ENCODE data around the gene FGD5.

The FGD5 gene

GRCh38 chr3:14927308-14927707 is 108.5 kb downstream of the FGD5 start:
- no peak for DNase-seq
- H2AFZ ChIP-seq (ENCODE audit: low read depth, low read length): no peak overlapping the region
- H3K79me1 ChIP-seq (replicated peaks; ENCODE audit: low read length, poor library complexity, severe bottlenecking): no peaks in the 10 kb centered on the region
- no peak overlapping the region for H3K27ac ChIP-seq (ENCODE audit: low read length, poor library complexity, severe bottlenecking)
- H3K36me3 ChIP-seq (ENCODE audit: control insufficient read depth in 1 of 2, insufficient read depth in 2 of 2, low read depth in 1 of 2, low read length in 2 of 2): peaks cover 0 to 4% of the 10 kb centered on the region in 2 experiments
- H2BK15ac ChIP-seq (ENCODE audit: low read depth, poor library complexity, severe bottlenecking): no peak overlapping the region
- H4K91ac ChIP-seq (ENCODE audit: low read length): no peak overlapping the region
- H2BK12ac ChIP-seq (ENCODE audit: low read length in 2 of 2): no peak overlapping the region
- no peak overlapping the region for H2BK120ac ChIP-seq (ENCODE audit: low read depth, low read length)
- H4K8ac ChIP-seq (ENCODE audit: low read length): no peak overlapping the region
- no peak overlapping the region for H2AK5ac ChIP-seq (ENCODE audit: low read length, severe bottlenecking)
- no peak overlapping the region for H3K4me2 ChIP-seq (ENCODE audit: low read length, poor library complexity, severe bottlenecking)
- H3K4ac ChIP-seq (ENCODE audit: low read depth in 1 of 2, low read length in 2 of 2): no peak overlapping the region
- no peaks in the 10 kb centered on the region for H3K9me3 ChIP-seq (ENCODE audit: control insufficient read depth, low read length)
- H2BK5ac ChIP-seq (ENCODE audit: low read depth, low read length, poor library complexity, severe bottlenecking): no peak overlapping the region
- peaks cover 0 to 6% of the 10 kb centered on the region in 2 experiments for H3K27me3 ChIP-seq (ENCODE audit: control insufficient read depth in 1 of 2, insufficient read depth in 1 of 2, low read length in 2 of 2)
- H3K18ac ChIP-seq (ENCODE audit: low read depth in 1 of 2, low read length in 2 of 2): no peak overlapping the region
- no peak overlapping the region for H3K9ac ChIP-seq (ENCODE audit: low read length)
- H3K4me3 ChIP-seq (ENCODE audit: insufficient read depth in 1 of 2, low read depth in 1 of 2, low read length in 2 of 2): no peak overlapping the region
- H3K14ac ChIP-seq (ENCODE audit: low read length in 2 of 2): no peak overlapping the region
- 95% methylated on average over 3 of the region's 5 CpGs for WGBS
- H3K23ac ChIP-seq (ENCODE audit: low read length in 2 of 2): no peak overlapping the region
- peaks cover 5% of the 10 kb centered on the region for H3K4me1 ChIP-seq (ENCODE audit: control insufficient read depth, insufficient read depth, low read depth, low read length)

- H3K27ac ChIP-seq (ENCODE audit: low read length, poor library complexity, severe bottlenecking): no peak overlapping the region
- no peak overlapping the region for H3K4ac ChIP-seq (ENCODE audit: low read depth in 1 of 2, low read length in 2 of 2)
- no peak overlapping the region for H2BK12ac ChIP-seq (ENCODE audit: low read length in 2 of 2)
- no peak overlapping the region for H3K9ac ChIP-seq (ENCODE audit: low read length)
- no peak overlapping the region for H3K23ac ChIP-seq (ENCODE audit: low read length in 2 of 2)
- no peaks in the 10 kb centered on the region for H3K36me3 ChIP-seq (ENCODE audit: control insufficient read depth in 1 of 2, insufficient read depth in 2 of 2, low read depth in 1 of 2, low read length in 2 of 2)
- no peak overlapping the region for H3K18ac ChIP-seq (ENCODE audit: low read depth in 1 of 2, low read length in 2 of 2)
- H2BK15ac ChIP-seq (ENCODE audit: low read depth, poor library complexity, severe bottlenecking): no peak overlapping the region
- peaks cover 4% of the 10 kb centered on the region for H3K4me1 ChIP-seq (ENCODE audit: control insufficient read depth, insufficient read depth, low read depth, low read length)
- H3K14ac ChIP-seq (ENCODE audit: low read length in 2 of 2): no peak overlapping the region
- 64% methylated on average over 1 of the region's 2 CpGs for WGBS
- H2AK5ac ChIP-seq (ENCODE audit: low read length, severe bottlenecking): no peak overlapping the region
- no peaks in the 10 kb centered on the region for H3K79me1 ChIP-seq (replicated peaks; ENCODE audit: low read length, poor library complexity, severe bottlenecking)
- DNase-seq: no peak
- H3K27me3 ChIP-seq (ENCODE audit: control insufficient read depth in 1 of 2, insufficient read depth in 1 of 2, low read length in 2 of 2): no peaks in the 10 kb centered on the region
- H4K91ac ChIP-seq (ENCODE audit: low read length): no peak overlapping the region
- no peak overlapping the region for H2BK5ac ChIP-seq (ENCODE audit: low read depth, low read length, poor library complexity, severe bottlenecking)
- H3K4me2 ChIP-seq (ENCODE audit: low read length, poor library complexity, severe bottlenecking): no peak overlapping the region
- no peak overlapping the region for H4K8ac ChIP-seq (ENCODE audit: low read length)
- H3K9me3 ChIP-seq (ENCODE audit: control insufficient read depth, low read length): no peaks in the 10 kb centered on the region
- no peak overlapping the region for H2AFZ ChIP-seq (ENCODE audit: low read depth, low read length)
- H2BK120ac ChIP-seq (ENCODE audit: low read depth, low read length): no peak overlapping the region
- H3K4me3 ChIP-seq (ENCODE audit: insufficient read depth in 1 of 2, low read depth in 1 of 2, low read length in 2 of 2): no peak overlapping the region
Observed at GRCh38 chr3:14929310-14930074, 110.7 kb downstream of the FGD5 start.

GRCh38 chr3:14933820-14934425 is 115.2 kb downstream of the FGD5 start:
- H3K4me3 ChIP-seq (ENCODE audit: insufficient read depth in 1 of 2, low read depth in 1 of 2, low read length in 2 of 2): no peak overlapping the region
- no peak overlapping the region for H2BK120ac ChIP-seq (ENCODE audit: low read depth, low read length)
- no peaks in the 10 kb centered on the region for H3K27me3 ChIP-seq (ENCODE audit: control insufficient read depth in 1 of 2, insufficient read depth in 1 of 2, low read length in 2 of 2)
- no peak overlapping the region for H3K23ac ChIP-seq (ENCODE audit: low read length in 2 of 2)
- 40% methylated on average over 6 of the region's 7 CpGs for WGBS
- no peak overlapping the region for H4K91ac ChIP-seq (ENCODE audit: low read length)
- peaks cover 3% of the 10 kb centered on the region for H3K79me1 ChIP-seq (replicated peaks; ENCODE audit: low read length, poor library complexity, severe bottlenecking)
- peak overlapping the region; percentile 79 for H2BK15ac ChIP-seq (ENCODE audit: low read depth, poor library complexity, severe bottlenecking)
- H2AK5ac ChIP-seq (ENCODE audit: low read length, severe bottlenecking): no peak overlapping the region
- H3K14ac ChIP-seq (ENCODE audit: low read length in 2 of 2): no peak overlapping the region
- H3K18ac ChIP-seq (ENCODE audit: low read depth in 1 of 2, low read length in 2 of 2): no peak overlapping the region
- H3K36me3 ChIP-seq (ENCODE audit: control insufficient read depth in 1 of 2, insufficient read depth in 2 of 2, low read depth in 1 of 2, low read length in 2 of 2): no peaks in the 10 kb centered on the region
- H2AFZ ChIP-seq (ENCODE audit: low read depth, low read length): no peak overlapping the region
- no peak for DNase-seq
- H3K9me3 ChIP-seq (ENCODE audit: control insufficient read depth, low read length): no peaks in the 10 kb centered on the region
- H2BK5ac ChIP-seq (ENCODE audit: low read depth, low read length, poor library complexity, severe bottlenecking): no peak overlapping the region
- H3K4ac ChIP-seq (ENCODE audit: low read depth in 1 of 2, low read length in 2 of 2): no peak overlapping the region
- no peaks in the 10 kb centered on the region for H3K4me1 ChIP-seq (ENCODE audit: control insufficient read depth, insufficient read depth, low read depth, low read length)
- no peak overlapping the region for H4K8ac ChIP-seq (ENCODE audit: low read length)
- no peak overlapping the region for H3K9ac ChIP-seq (ENCODE audit: low read length)
- H3K27ac ChIP-seq (ENCODE audit: low read length, poor library complexity, severe bottlenecking): no peak overlapping the region
- no peak overlapping the region for H3K4me2 ChIP-seq (ENCODE audit: low read length, poor library complexity, severe bottlenecking)
- no peak overlapping the region for H2BK12ac ChIP-seq (ENCODE audit: low read length in 2 of 2)

- Histone ChIP-seq H2BK12ac (ENCODE audit: low read length in 2 of 2) (no peak overlapping the region), H2BK15ac (ENCODE audit: low read depth, poor library complexity, severe bottlenecking) (no peak overlapping the region), H2BK120ac (ENCODE audit: low read depth, low read length) (no peak overlapping the region), H3K4me2 (ENCODE audit: low read length, poor library complexity, severe bottlenecking) (no peak overlapping the region), H2AFZ (ENCODE audit: low read depth, low read length) (no peak overlapping the region), H3K4me3 (ENCODE audit: insufficient read depth in 1 of 2, low read depth in 1 of 2, low read length in 2 of 2) (no peak overlapping the region), H3K27me3 (ENCODE audit: control insufficient read depth in 1 of 2, insufficient read depth in 1 of 2, low read length in 2 of 2) (no peaks in the 10 kb centered on the region), H3K18ac (ENCODE audit: low read depth in 1 of 2, low read length in 2 of 2) (no peak overlapping the region), H3K4ac (ENCODE audit: low read depth in 1 of 2, low read length in 2 of 2) (no peak overlapping the region), H3K14ac (ENCODE audit: low read length in 2 of 2) (no peak overlapping the region), H3K27ac (ENCODE audit: low read length, poor library complexity, severe bottlenecking) (no peak overlapping the region), H3K23ac (ENCODE audit: low read length in 2 of 2) (no peak overlapping the region), H3K9me3 (ENCODE audit: control insufficient read depth, low read length) (no peaks in the 10 kb centered on the region), H3K4me1 (ENCODE audit: control insufficient read depth, insufficient read depth, low read depth, low read length) (no peaks in the 10 kb centered on the region), H3K9ac (ENCODE audit: low read length) (peak overlapping the region; percentile 24), H2BK5ac (ENCODE audit: low read depth, low read length, poor library complexity, severe bottlenecking) (no peak overlapping the region), H4K8ac (ENCODE audit: low read length) (no peak overlapping the region), H3K79me1 (replicated peaks; ENCODE audit: low read length, poor library complexity, severe bottlenecking) (peaks cover 8% of the 10 kb centered on the region), H3K36me3 (ENCODE audit: control insufficient read depth in 1 of 2, insufficient read depth in 2 of 2, low read depth in 1 of 2, low read length in 2 of 2) (peaks cover 0 to 2% of the 10 kb centered on the region in 2 experiments), H2AK5ac (ENCODE audit: low read length, severe bottlenecking) (no peak overlapping the region), H4K91ac (ENCODE audit: low read length) (no peak overlapping the region)
- DNase-seq: no peak
- 93% methylated on average over 6 of the region's 6 CpGs for WGBS
Observed at GRCh38 chr3:14935592-14936345, 117.0 kb downstream of the FGD5 start.
